Right atrium auricular region (tissue), 2 donors: ENCODE results near the gene VTN. TPM values are rescaled to one million over a fixed set of nuclear protein-coding genes. Genes with fewer than 3 reads are reported as not detected.
A peak's percentile ranks its signal among the peaks of the same experiment; 100 is the strongest.

ENCODE experiments used
- DNase-seq: peaks from one replicate; pipeline ENCODE4 v3.0.0-alpha.2; 2019; ENCODE audit warnings: low spot score
- H3K27ac ChIP-seq, 2 donors: fragments of 200-600 bp; sonication (generic); 1 replicate in 1 of 2; 2 replicates in 1 of 2; pipeline ENCODE4 v1.5.1; 2016 to 2019
- H3K27me3 ChIP-seq, 2 donors: fragments of 200-600 bp; sonication (generic); one replicate each; pipeline versions ENCODE4 v1.5.1 to v1.6.0; 2017 to 2019
- H3K36me3 ChIP-seq: fragments of 200-600 bp; sonication (generic); one replicate; pipeline ENCODE4 v1.5.1; 2016
- H3K4me1 ChIP-seq, 2 donors: fragments of 200-600 bp; sonication (generic); one replicate each; pipeline versions ENCODE4 v1.5.1 to v1.6.0; 2017 to 2019
- H3K4me3 ChIP-seq, 2 donors: fragments of 200-600 bp; sonication (generic); 1 replicate in 1 of 2; 2 replicates in 1 of 2; pipeline ENCODE4 v1.5.1; 2017 to 2019; ENCODE audit warnings: mild to moderate bottlenecking in 1 of 2, moderate library complexity in 1 of 2
- H3K9me3 ChIP-seq, 2 donors: fragments of 200-600 bp; sonication (generic); one replicate each; pipeline ENCODE4 v1.5.1; 2019
- total RNA-seq, 2 donors: library from RNA; depleted of rRNA; stranded (reverse); fragments of >200 nt; gene quantifications; one replicate each; pipeline ENCODE4 v1.1.0, GENCODE V29; 2016
- TF ChIP-seq, protein P1 (sequence below), 2 donors: fragments of 200-600 bp; sonication (generic); IDR thresholded peaks; one replicate each; pipeline ENCODE4 v1.5.1; 2019; ENCODE audit warnings: antibody characterized with exemption in 2 of 2

VTN gene
- total RNA-seq, 2 donors from 2014 or later = 5.4 to 86.7 TPM

DNA sequence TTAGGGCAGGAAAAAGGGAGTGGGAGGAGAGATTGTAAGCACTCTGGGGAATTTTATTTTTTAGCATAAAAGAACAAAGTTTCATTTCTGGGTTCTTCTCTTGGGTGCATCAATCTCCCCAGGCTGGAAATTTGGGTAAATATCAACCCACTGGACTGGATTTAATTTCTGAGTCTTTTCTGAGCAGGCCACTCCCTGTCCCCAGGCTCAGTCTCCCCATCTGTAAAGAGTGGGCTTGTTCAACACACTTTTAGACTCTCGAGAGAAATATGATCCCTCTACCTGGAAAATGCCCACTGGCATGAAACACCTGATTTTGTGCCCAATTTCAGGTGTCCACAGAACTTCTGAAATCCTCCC, 617 bp upstream of the VTN start:
- Histone ChIP-seq H3K27me3 (no peaks in the 10 kb centered on the region), H3K4me3 (no peak overlapping the region), H3K4me1 (peaks cover 0 to 37% of the 10 kb centered on the region in 2 donors), H3K9me3 (no peaks in the 10 kb centered on the region), H3K27ac (peak overlapping the region; percentile 57 to 69), H3K36me3 (no peaks in the 10 kb centered on the region)
- TF ChIP-seq, protein P1, sequence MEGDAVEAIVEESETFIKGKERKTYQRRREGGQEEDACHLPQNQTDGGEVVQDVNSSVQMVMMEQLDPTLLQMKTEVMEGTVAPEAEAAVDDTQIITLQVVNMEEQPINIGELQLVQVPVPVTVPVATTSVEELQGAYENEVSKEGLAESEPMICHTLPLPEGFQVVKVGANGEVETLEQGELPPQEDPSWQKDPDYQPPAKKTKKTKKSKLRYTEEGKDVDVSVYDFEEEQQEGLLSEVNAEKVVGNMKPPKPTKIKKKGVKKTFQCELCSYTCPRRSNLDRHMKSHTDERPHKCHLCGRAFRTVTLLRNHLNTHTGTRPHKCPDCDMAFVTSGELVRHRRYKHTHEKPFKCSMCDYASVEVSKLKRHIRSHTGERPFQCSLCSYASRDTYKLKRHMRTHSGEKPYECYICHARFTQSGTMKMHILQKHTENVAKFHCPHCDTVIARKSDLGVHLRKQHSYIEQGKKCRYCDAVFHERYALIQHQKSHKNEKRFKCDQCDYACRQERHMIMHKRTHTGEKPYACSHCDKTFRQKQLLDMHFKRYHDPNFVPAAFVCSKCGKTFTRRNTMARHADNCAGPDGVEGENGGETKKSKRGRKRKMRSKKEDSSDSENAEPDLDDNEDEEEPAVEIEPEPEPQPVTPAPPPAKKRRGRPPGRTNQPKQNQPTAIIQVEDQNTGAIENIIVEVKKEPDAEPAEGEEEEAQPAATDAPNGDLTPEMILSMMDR (IDR thresholded peaks at IDR 0.05) = no peak
- no peak for DNase-seq

GRCh38 chr17:28369684-28370034, 448 bp downstream of the VTN start:
- Histone ChIP-seq H3K36me3 (no peaks in the 10 kb centered on the region), H3K4me1 (peaks cover 0 to 37% of the 10 kb centered on the region in 2 donors), H3K4me3 (no peak overlapping the region), H3K27me3 (no peaks in the 10 kb centered on the region), H3K9me3 (no peaks in the 10 kb centered on the region), H3K27ac (peak overlapping the region; percentile 57 to 69)
- DNase-seq = no peak
- TF ChIP-seq, protein P1 (IDR thresholded peaks at IDR 0.05) = no peak

GRCh38 chr17:28368915-28369683, 1.0 kb downstream of the VTN start:
- H3K27me3 ChIP-seq = no peaks in the 10 kb centered on the region
- H3K27ac ChIP-seq = no peak overlapping the region
- peaks cover 0 to 37% of the 10 kb centered on the region in 2 donors for H3K4me1 ChIP-seq

DNA sequence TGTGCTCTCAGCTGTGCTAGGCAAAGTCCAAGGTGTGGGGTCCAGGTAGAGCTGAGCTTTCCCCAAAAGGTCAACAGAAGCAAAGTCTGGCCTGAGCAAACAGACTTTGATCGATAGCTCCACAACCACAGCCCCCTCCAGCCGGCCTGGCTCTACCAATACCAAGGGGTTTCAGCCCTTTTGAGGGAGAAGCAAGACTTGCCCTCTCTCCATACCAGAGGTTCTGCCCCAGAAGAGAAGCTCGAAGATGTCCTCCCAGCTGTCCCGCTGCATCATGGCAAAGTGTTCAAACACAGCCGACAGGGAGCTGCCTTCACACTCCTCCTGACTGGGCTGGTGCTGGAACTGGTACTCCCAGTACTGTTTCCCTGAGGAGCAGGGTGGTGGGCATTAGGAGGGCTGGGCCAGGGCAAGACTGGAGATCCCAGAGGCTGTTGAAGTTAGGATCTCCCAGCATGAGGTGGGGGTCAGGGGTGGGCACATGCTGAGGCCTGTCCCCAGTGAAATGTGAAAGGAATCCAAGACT, 1.7 kb downstream of the VTN start:
- no peak overlapping the region for H3K27ac ChIP-seq
- H3K36me3 ChIP-seq = peaks cover 10% of the 10 kb centered on the region
- H3K9me3 ChIP-seq = no peaks in the 10 kb centered on the region
- H3K4me1 ChIP-seq = peaks cover 0 to 32% of the 10 kb centered on the region in 2 donors
- H3K4me3 ChIP-seq = no peak overlapping the region
- TF ChIP-seq, protein P1 (IDR thresholded peaks at IDR 0.05) = no peak
- H3K27me3 ChIP-seq = no peaks in the 10 kb centered on the region
- no peak for DNase-seq

More at GRCh38 chr17:28368915-28369683, 1.0 kb downstream of the VTN start:
- DNase-seq = no peak
- H3K9me3 ChIP-seq = no peaks in the 10 kb centered on the region
- TF ChIP-seq, protein P1 (IDR thresholded peaks at IDR 0.05) = no peak
- H3K36me3 ChIP-seq = peaks cover 2% of the 10 kb centered on the region
- H3K4me3 ChIP-seq = no peak overlapping the region

DNA sequence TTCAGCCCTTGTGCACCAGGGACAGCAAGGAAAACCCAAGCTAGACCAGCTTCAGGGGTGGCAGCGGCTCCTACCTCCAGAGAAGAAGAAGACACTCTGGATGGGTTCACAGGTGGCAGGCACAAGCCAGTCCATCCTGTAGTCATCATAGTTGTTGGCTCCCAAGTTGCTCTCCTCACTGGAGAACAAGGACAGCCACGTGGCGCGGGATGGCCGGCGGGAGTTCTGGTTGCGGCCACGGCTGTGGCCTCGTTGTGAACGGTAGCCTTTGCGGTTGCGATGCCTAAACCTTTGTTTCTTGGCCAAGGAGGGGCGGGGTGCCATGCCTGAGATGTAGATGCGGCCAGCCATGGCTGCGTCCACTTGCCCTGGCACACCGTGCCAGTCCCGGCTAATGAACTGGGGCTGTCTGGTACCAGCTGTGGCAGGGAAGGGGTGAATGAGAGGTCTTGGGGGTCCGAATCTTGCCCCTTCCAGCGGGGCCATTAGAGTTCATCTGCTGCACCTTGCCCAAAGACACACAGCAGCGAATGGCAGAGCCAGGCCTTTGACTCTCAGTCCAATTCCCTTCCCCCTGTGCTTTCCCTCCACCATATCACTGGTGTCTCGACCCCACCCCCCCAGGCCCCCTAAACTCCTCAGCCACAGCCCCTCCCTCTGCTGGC, 2.3 kb downstream of the VTN start:
- TF ChIP-seq, protein P1 (IDR thresholded peaks at IDR 0.05) = no peak
- no peak overlapping the region for H3K27ac ChIP-seq
- no peak for DNase-seq

More for the DNA sequence above, 2.3 kb downstream of the VTN start:
- H3K36me3 ChIP-seq = peaks cover 16% of the 10 kb centered on the region
- H3K9me3 ChIP-seq = no peaks in the 10 kb centered on the region
- peaks cover 0 to 26% of the 10 kb centered on the region in 2 donors for H3K4me1 ChIP-seq
- H3K4me3 ChIP-seq = no peak overlapping the region
- H3K27me3 ChIP-seq = no peaks in the 10 kb centered on the region
